HuH-7.5 (cell line): ENCODE data around the gene TBX10.
"Not testable (repeated sequence)": the region's sequence is repeated elsewhere in the genome, so short reads cannot be mapped to it uniquely, and the experiment has no call there.

Source experiments
- DNase-seq: peaks from one replicate; pipeline ENCODE4 v3.0.0; 2011; ENCODE audit warnings: low spot score

TBX10 gene

DNA sequence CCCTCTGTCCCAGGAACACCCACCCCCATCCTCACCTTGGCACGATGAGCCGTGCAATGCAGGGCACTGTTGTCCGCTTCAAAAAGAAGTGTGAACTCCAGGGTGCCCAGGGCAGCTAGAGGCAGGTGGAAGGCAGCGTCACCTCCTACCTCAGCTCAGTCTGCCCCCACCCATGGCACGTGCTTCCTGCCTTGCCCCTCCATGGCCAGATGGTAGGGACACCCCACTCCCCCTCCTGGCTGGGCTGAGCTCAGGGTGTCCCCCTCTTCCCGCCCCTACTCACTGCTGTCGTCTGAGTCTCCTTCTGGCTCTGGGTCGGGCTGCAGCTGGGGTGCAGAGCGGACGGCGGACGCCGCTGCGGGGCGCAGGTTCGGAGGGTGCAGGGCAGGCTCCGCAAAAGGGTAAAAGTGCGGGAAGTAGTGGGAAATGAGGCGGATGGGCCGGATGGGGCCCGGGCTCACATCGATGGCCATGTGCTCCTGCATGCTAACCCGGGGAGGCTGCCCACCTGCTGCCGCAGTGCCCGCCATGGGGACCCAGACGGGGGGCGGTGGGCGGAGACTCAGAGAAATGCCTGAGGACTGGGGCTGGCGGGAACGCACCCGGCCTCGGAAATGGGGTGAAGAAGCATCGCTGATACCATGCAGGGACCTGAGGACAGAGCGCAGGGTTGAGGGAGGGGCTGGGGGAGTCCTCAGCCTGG lies 23.7 kb downstream of the TBX10 start:
- DNase-seq = no peak

DNA sequence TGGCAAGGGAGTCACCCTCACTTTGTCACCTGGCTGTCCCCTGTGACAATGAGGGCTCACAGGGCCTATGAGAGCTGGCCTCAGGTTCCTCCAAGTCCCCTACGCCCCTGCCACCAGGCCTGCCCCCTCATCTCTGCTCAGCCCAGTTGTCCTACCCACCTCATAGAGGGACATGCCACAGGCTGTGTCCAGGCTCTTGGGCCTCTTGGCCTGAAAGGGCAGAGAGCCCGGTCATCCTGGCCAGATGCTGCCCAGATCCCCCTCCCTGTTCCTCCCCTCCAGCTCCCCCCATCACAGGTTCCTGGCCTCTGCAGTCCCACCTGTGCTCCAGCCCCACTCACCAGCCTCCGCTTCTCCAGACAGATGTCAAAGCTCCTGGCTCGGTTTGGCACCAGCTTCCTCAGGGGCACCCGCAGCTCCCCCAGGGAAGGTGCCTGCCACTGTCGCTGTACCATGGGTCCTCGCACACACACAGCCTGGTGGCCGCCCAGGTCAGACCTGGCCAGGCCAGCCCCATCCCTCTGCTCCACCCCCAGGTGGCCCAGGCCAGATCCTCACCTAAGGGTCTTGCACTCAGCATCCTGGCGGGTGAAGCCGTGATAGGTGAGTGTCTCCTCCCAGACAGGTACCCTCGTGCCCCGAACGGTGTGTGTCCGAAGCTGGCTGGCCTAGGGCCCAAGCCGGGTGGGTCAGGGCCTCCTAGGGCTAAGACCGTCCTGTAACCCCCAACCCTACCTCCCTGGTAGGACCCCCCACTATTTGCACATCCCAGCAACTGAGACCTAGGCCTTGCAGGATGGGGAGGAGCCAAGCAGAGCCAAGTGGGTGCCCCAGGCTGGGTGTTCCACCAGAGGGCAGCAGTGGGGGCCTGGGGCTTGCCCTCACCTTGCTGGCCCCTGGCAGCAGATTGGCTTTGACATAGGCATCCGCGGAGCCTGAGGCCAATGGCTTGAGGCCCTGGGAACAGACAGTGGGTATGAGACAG lies 24.5 kb downstream of the TBX10 start:
- DNase-seq = peak; percentile 98

DNA sequence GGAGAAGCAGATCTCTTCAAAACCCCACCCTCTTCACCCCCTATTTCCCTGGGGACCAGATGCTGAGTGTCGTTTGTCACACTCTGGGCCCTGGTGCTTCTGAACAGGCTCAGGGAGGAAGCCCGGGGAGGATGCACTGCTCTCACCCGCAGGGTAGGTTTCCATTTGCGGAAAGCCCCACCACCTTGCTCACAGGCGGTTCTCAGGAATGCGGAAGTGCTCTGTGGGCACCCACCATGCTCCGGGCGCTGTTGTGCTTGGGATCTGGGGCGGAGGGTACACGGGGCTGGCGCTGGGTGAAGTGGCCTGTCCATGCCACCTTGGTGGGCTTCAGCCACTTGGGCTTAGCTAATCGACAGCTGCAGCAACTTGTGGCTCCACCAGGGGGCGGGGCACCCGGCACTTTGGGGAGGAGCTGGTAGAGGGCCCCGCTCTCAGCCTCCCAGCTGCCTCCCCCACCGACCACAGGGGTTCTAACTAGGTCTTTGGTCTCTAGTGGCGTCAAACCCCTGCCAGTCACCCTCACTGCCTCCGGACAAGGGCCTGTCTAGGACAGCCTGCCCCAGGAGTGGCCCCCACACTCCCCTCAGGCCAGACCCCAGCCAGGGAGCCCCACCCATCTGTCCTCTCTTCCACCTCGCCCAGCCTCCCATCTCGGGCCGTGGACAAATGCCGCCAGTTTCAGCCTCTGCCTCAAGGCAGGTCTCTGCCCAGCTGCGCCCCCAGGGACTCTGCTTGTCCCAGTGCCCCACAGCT lies 25.4 kb downstream of the TBX10 start:
- peak; percentile 95 for DNase-seq

DNA sequence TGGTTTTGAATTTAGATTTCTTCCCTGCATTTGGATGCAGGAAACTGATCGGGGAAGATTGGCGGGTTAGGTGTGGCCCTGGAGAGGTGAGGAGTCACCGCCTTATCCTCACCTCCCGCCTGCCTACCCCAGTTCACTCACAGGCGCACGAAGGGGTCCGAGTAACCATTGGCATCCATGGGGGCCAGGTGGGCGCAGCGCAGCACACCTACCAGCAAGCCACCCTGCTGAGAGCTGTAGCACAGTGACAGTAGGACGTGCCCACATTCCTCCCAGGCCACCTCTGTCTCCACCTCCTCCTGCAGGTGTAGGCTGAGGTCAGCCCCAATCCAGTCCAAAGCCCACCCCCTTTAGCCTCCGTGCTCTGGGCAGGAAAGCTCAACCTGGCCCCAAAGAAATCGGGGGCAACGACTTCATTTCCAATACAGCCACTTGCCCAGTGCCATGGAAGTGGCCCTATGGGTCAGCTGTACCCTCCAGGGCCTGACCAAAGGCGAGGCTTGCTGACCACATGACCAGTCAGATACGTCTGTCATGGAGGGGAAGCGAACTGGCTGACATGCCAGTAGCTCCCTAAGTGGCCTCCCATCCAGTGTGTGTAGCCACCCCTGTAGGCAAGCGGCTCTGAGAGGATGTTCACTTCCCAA lies 26.1 kb downstream of the TBX10 start:
- DNase-seq = no peak

DNA sequence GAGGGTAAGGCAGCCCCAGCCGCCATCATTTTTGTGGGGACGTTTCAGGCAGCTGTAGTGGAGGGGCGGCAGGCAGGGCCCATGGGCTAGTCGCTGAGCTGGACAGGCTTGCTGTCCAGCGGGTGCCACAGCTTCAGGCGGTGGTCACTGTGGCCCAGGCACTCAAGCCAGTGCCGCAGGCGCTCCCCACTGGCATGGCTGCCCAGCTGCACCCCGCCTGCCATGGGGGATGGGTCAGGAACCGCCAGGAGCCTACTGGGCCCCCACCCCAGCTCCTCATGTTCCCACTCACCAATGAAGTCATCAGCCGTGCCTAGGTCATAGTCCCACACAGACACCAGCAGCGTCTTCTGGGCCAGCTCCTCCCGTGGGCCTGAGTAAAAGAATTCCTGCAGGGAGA lies 26.8 kb downstream of the TBX10 start:
- no peak for DNase-seq

DNA sequence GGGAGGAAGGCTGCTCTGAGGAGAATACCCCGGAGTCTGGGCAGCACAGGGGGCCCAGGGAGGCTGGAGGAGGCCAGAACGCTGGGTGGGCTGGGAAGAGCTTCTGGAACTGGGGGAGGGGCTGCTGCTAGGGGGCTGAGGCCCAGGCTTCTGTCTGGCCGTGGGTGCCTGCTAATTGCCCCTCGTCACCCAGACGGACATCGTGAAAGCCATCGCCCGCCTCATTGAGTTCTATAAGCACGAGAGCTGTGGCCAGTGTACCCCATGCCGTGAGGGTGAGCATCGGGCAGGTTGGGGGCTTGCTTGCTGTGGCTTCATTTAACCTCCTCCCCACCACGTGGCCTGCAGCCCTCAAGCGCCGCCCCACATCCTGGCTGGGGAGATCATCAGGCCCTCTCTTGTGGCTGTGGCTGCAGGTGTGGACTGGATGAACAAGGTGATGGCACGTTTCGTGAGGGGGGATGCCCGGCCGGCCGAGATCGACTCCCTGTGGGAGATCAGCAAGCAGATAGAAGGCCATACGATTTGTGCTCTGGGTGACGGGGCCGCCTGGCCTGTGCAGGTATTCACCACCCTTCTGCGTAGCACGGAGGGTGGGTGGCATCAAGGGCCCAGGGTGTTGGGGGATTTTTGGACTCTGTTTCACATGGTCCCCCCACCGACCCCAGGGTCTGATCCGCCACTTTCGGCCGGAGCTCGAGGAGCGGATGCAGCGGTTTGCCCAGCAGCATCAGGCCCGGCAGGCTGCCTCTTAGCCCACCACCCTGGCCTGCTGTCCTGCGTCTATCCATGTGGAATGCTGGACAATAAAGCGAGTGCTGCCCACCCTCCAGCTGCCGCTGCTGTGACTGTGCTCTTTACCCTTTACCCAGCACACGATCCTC lies 27.6 kb downstream of the TBX10 start:
- DNase-seq = no peak

DNA sequence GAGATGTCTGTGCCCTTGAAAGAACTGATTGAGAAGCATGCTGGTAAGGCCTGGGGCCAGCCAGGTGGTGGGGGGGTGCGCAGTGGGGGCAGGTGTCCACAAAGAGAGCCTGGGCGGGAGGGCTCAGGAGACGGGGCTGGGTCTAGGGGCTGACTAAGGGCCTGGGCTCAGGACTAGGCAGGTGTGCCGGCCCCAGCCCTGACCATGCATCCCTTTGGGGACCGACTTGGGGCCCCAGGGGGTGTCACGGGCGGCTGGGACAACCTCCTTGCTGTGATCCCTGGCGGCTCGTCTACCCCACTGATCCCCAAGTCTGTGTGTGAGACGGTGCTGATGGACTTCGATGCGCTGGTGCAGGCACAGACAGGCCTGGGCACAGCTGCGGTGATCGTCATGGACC lies 28.4 kb downstream of the TBX10 start:
- DNase-seq = no peak

DNA sequence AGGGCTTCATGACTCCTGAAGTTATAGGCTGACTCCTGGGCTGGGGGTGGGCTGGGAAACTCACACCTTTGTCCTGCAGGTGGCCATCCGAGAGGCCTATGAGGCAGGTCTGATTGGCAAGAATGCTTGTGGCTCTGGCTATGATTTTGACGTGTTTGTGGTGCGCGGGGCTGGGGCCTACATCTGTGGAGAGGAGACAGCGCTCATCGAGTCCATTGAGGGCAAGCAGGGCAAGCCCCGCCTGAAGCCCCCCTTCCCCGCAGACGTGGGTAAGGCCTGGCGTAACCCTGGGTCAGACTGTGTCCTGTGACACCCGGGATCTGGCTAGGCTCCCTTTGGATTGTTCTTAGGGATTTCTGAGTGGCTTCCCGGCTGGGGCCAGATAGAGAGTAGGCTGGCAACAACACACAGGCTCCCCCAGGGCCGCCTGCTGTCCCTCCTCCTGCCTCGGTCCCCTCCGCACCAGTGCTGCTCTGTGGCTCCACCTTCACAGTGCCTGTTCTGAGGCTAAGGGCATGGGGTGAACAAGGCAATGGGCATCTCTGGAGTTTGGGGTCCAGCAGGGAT lies 29.2 kb downstream of the TBX10 start:
- no peak for DNase-seq

DNA sequence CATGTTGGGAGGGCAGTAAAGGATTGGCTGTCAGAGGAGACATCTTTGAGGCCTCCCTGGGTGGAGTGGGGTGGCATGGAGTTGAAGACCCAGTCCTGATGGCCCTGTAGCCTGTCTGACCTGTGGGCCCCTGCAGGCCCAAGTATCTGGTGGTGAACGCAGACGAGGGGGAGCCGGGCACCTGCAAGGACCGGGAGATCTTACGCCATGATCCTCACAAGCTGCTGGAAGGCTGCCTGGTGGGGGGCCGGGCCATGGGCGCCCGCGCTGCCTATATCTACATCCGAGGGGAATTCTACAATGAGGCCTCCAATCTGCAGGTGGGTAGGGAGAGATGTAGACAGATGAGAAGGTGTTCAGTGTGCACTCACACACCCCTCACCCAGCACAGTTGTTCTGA lies 30.2 kb downstream of the TBX10 start:
- no peak for DNase-seq

DNA sequence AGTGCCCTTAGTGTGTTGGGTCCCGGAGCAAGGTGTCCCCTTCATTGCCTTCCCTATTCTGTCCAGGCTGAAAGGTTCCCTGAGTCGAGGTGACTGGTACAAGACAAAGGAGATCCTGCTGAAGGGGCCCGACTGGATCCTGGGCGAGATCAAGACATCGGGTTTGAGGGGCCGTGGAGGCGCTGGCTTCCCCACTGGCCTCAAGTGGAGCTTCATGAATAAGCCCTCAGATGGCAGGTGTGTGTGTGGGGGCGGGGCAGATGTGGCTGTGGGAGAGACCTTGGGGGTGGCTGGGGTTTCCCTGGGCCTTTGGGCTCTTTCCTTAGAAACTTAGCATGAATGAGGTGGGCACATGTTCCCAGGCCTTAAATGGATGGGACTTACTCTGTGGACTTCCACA lies 31.1 kb downstream of the TBX10 start:
- no peak for DNase-seq

DNA sequence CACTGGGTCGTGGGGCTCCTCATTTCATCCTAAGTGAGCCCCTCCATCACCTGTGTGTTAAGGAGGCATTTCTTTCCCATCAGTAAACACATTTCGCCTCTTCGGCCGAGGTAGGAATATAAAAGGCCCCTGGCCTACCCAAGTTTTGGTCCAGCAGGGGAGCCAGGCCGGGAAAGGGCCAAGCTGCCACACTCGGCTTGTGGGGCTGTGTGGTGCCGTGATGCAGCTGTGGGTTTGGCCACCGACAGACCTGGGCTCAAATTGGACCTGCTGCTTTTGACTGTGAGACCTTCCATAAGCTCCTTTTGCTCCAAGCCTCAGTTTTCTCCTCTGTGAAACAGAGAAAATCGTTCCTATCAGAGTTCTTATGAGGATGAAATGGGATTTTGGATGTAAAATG lies 32.1 kb downstream of the TBX10 start:
- no peak for DNase-seq

DNA sequence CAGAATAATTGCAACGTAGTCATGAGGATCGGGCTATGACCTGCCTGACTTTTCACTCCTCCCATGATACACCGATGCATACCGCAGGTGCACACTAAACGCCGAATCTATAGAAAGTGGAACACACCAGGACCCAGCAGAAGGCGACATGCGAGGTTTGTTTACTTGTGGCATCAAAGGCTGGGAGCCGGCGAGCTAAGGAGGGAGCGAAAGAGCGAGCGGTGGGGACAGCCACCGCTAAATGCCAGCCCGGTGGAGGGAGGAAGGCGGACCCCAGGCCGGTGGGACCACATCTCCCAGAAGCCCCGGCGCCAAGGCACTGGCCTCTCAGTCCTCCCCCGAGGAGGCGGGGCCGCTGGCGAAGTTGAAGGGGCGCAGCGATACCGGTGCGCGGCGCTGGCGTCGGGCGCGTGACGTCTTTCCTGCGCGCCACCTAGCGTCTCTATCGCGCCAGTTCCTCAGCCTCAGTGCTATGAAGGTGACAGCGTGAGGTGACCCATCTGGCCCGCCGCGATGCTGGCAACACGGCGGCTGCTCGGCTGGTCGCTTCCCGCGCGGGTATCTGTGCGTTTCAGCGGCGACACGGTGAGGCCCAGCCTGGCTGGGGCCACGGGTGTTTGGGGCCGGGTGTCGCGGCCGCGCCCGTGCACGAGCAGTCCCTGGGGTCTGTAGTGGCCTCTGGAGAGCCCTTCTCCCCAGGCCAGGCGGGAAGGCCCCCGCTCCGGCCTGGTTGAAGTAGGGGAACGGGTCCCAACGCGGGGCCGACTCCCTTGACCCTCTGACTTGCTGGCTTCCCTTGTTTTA lies 32.9 kb downstream of the TBX10 start, which contains the start of gene NDUFV1:
Gene NDUFV1, plus strand, starts transcription at position 445 of the 804 bp plus-strand sequence. Its CDS starts 69 bp downstream, at position 514.
- peak; percentile 100 for DNase-seq

DNA sequence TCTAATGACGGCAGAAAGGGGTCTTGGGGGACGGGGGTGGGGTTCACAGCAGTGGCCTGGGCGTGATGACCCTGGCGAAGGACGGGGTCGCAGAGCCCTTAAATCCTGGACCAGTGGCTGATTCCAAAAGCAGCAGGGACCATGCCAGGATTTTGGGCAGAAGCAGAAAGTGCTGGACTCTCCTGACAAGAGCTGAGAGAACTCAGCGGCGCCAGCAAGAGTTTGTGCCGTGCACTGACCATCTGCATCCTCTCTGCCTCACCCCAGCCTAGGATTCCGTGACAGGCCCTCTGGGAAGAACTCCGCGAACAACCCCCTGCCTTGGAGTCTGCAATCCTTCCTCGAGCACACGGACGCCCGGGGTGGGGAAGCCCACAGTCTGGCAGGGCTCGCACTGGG lies 33.5 kb downstream of the TBX10 start:
- peak; percentile 71 for DNase-seq

DNA sequence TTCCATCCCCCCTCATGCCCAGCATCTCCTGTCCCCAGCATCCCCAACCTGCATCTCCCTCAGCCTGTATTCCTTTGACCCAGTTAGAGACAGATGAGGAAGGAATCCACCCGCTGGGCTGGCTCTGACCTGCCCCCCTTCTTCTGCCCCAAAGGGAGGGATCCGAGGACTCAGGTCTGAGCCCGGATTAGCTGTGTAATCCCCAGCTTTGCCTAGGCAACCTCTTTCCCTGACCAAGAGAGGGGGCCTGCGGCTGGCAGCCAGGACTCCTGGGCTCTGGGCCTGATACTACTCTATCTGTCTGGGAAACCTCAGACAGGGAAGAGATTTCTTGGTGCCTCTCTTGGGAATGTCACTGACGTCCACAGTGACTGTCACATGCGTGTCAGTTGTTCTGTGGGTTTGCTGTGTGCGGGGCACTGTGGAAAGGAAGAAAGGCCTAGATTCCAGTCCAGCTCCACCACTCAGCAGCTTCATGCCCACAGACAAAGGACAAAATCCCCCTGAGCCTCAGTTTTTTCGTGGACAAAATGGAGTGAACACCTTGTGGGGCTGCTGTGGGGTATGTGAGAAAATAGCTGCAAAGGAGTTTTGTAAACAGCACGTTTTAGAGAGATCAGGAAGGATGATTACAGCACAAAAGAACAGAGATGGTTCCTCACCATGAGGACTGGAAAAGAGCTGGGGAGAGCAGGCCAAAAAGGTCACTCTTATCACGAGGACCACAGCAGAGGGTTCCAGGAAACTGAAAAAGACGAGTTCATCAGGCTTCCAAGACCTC lies 34.1 kb downstream of the TBX10 start:
- DNase-seq = no peak

DNA sequence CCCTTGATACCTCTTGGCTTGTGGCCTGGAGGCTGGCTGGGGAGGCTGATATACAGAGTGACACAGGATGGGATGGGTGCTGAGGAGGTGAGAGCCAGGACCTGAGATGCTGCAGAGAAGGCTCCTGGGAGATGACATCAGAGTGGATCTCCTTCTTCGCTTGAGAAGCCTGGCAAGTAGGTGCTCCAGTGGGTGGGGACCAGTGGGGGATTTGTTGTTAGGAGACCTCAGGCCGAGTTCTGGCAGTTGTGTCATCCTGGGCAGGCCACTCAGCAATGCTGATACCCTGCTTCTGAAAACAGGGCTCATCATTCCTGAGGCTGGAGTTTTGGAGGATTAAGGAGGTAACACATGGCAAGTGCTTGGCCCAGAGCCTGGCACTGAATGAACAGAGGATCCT lies 34.7 kb downstream of the TBX10 start:
- DNase-seq = no peak

DNA sequence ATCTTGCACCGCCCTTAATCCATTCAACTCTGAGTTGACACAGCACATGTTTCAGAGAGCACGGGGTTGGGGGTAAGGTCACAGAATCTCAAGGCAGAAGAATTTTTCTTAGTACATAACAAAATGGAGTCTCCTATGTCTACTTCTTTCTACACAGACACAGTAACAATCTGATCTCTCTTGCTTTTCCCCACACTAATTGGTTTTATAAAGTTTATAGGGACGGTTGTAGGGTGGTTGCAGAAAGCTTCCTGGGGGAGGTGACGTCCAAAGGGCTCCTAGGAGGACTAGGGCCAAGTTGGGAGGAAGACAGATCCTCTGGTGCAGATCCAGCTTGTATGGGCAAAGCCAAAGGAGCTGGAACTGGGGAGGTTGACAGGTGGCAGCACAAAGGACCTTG lies 35.4 kb downstream of the TBX10 start:
- not testable (repeated sequence) for DNase-seq

DNA sequence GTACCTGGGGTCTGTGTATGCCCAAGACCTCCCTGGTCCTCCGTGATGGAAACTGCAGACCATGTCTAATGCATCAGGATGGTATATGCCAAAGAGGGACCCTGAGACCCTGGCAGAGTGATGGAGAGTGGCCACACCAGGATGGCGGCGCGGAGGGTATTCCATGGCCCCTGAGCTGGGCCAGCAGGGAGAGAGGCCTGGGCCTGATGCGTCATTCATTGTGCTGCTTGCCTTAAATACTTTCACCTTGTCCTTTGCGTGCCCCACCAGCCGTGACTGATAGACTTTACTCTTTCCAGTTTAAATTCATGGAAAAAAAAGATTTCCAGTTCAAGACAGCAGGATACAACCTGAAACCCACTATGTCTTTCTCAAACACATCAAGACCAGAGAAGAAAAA lies 38.5 kb downstream of the TBX10 start:
- no peak for DNase-seq

DNA sequence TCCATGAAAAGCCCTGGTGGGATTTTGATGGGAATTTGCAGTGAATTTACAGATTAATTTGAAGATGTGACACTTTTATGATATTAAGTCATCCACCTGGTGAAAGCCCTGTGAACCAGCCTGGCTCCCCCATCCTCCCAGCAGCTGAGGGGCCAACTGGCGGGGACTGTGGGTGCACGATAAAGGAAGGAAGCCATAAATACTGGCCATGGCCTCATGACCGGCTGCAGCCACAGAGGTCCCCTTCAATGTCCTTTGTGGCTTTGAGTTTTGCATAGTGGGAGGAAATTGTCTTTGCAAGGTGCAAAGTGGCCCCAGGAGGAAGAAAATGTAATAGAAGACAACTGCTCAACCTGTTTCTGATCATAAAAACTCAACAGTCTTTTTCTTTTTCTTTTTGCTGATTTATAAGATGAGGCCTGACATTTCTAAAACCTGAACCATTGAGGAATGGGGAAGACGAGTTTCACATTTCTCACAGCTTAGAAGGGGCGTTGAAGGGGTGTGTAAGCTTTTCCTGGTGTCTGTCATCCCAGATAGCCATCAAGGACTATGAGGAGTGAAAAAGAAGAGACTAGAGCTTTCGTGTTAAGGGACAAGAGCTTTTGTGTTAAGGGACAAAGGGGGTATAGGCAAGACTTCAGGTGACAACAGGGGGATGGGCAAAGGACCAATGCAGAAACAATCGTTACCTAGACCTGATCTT lies 39.1 kb downstream of the TBX10 start:
- DNase-seq = no peak
